ENCODE results near the gene C20orf96. TPM values are rescaled to one million over a fixed set of nuclear protein-coding genes. Genes with fewer than 3 reads are reported as not detected.
A peak's percentile ranks its signal among the peaks of the same experiment; 100 is the strongest.

C20orf96 gene
- total and polyA plus RNA-seq, 2 donors (not counting 1 experiment from before 2014, with no cell fraction given) = 4.7 to 7.5 TPM

DNA sequence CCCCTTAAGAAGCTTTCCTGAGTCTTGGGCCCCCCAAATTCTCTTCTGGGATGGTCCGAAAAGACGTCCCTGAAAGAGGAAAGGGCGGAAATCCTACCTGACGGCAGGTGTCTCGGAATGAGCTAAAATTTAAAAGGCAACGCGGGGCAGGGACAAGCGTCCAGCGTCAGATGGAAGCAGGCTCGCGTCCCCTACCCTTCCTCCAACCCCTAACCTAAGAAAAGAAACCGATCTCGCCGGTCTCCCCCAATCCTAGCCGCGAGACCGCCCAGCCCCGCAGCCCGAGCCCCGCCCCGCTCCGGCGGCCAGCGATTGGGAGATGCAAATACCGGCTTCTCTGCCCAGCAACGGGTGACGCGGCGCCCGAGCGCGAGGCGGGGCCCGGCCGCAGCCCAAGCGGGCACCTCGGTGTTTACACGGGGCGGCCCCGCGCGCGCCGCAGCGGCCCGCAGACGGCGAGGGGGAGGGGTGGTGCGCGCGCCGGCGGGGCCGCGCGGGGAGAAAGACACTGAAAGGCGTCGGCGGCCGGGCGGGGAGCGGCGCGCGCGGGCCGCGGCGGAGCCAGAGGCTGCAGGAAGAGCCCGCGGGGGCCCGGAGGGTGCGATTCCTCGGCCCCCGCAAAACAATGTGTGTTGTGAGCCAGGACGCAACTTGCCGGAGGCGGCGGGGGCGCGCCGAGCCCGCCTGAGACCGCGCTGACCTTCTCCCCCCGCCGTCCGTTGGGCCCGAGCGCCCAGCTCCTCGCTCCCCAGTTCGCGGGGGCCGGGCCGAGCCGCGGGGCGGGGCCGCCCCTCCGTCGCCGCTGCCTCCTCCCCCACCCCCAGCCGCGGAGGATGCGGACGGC is 34.7 kb upstream of the C20orf96 start, which contains the start of gene SOX12:
Gene SOX12, plus strand, starts transcription at position 508 of the 844 bp plus-strand sequence. CDS start 373 bp downstream, outside the sequence.
- under 1% methylated on average over 103 of the region's 106 CpGs for WGBS (ENCODE audit: insufficient coverage)
- Histone ChIP-seq H4K20me1 (ENCODE audit: control insufficient read depth, insufficient read depth, low read length, poor library complexity, severe bottlenecking) (peaks cover 24% of the 10 kb centered on the region), H3K4me1 (ENCODE audit: control insufficient read depth in 2 of 2, insufficient read depth in 2 of 2, low read length in 2 of 2) (peaks cover 24 to 37% of the 10 kb centered on the region in 2 donors), H3K4me2 (replicated peaks; ENCODE audit: low read depth, low read length, poor library complexity, severe bottlenecking) (peak within 1 kb of the TSS; percentile 97), H3K4me3 (ENCODE audit: control extremely low read depth in 1 of 5, extremely low read depth in 1 of 5, insufficient read depth in 1 of 5, low read depth in 2 of 5, low read length in 4 of 5) (peak within 1 kb of the TSS; percentile 63 to 95 (median 79)), H3K27me3 (replicated peaks in 1 of 4; ENCODE audit: control extremely low read depth in 1 of 4, control insufficient read depth in 3 of 4, insufficient read depth in 4 of 4, low read length in 3 of 4) (no peaks in the 10 kb centered on the region), H3K79me2 (ENCODE audit: control insufficient read depth, insufficient read depth, low read length) (no peaks in the 10 kb centered on the region), H3K9me3 (ENCODE audit: control extremely low read depth in 1 of 3, control insufficient read depth in 2 of 3, insufficient read depth in 1 of 3, low read length in 2 of 3) (peaks cover 0 to 4% (median 0%) of the 10 kb centered on the region in 3 donors), H3K27ac (ENCODE audit: low read length in 2 of 2) (peak within 1 kb of the TSS; percentile 69 to 89), H3K9ac (ENCODE audit: low read length) (peak within 1 kb of the TSS; percentile 79), H3K36me3 (replicated peaks in 1 of 2; ENCODE audit: control extremely low read depth in 1 of 2, control insufficient read depth in 1 of 2, extremely low read depth in 1 of 2, insufficient read depth in 2 of 2, low read length in 1 of 2) (peaks cover 0 to 3% of the 10 kb centered on the region in 2 experiments), H2AFZ (ENCODE audit: insufficient read depth, low read depth, low read length, poor library complexity, severe bottlenecking) (peak within 1 kb of the TSS; percentile 91)
- ChIA-PET CTCF (interaction anchor here (1.2 to 7.5 kb wide), 5 partner anchors 16 to 59 kb away, joined by 3 to 58 read pairs (median 6); partner anchors contain the start of gene ZCCHC3), POLR2A (interaction anchor here (0.6 to 4.8 kb wide), 6 partner anchors 10 to 219 kb away, joined by 3 to 35 read pairs (median 6); partner anchors contain the start of genes CSNK2A1 and ZCCHC3)
- H3K4me1 Mint-ChIP-seq = peaks cover 34% of the 10 kb centered on the region
- no peaks in the 10 kb centered on the region for H3K27me3 Mint-ChIP-seq
- H3K9me3 Mint-ChIP-seq (ENCODE audit: insufficient read depth) = no peaks in the 10 kb centered on the region
- peak within 1 kb of the TSS; percentile 95 for H3K4me3 Mint-ChIP-seq
- TF ChIP-seq, protein P1, sequence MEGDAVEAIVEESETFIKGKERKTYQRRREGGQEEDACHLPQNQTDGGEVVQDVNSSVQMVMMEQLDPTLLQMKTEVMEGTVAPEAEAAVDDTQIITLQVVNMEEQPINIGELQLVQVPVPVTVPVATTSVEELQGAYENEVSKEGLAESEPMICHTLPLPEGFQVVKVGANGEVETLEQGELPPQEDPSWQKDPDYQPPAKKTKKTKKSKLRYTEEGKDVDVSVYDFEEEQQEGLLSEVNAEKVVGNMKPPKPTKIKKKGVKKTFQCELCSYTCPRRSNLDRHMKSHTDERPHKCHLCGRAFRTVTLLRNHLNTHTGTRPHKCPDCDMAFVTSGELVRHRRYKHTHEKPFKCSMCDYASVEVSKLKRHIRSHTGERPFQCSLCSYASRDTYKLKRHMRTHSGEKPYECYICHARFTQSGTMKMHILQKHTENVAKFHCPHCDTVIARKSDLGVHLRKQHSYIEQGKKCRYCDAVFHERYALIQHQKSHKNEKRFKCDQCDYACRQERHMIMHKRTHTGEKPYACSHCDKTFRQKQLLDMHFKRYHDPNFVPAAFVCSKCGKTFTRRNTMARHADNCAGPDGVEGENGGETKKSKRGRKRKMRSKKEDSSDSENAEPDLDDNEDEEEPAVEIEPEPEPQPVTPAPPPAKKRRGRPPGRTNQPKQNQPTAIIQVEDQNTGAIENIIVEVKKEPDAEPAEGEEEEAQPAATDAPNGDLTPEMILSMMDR (IDR thresholded peaks at IDR 0.05) = no peak
- TF ChIP-seq EZH2 (IDR thresholded peaks at IDR 0.05; ENCODE audit: borderline replicate concordance, insufficient read depth, low read depth, low read length, poor library complexity, severe bottlenecking) = no peak
- peak; percentile 64 for ATAC-seq (ENCODE audit: low read depth)
- intact Hi-C loops (cut with micrococcal nuclease) = loop anchor here (1.0 kb wide), 2 partner anchors 22 to 137 kb away; partner anchors contain the start of genes NRSN2 and TBC1D20
- DNase-seq = peak; percentile 96
- H3K27ac Mint-ChIP-seq = peak within 1 kb of the TSS; percentile 95
